Measurements from ENCODE around the gene PPP1R37.
A peak's percentile ranks its signal among the peaks of the same experiment; 100 is the strongest.

The PPP1R37 gene

DNA sequence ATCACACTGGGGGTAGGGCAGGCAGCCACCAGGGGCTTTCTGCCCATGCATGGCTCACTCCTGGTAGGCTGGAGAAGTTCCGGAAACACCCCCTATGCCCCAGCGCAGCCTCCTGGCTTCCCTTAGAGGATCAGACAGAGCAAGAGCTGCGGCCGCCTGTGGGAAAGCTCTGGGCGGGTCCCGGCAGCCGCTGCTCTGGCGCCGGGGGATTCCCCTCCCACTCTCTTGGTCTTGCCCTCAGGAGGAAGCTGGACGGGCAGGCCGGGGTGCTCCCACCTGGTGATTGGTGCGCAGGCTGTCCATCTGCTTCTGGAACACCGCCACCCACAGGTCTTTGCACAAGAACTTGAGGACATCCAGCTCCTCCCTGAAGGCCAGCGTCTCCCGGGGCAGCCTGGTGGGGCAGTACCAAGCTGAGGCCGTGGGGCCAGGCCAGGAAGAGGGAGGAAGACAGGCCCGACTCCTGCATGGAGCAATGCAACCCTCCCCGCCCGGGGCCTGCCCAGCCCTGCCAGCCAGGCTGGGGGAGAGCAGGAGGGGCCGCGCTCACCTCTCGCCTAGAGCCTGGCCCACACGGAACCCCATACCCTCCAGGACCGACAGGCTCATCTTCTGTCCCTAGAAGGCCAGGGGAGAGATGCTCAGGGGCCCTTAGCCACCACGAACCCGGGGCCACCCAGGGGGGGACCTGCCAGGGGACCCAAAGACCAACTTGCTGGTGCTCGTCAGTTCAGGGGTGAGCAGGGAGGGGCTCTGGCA lies 71.8 kb downstream of the PPP1R37 start:
- Histone ChIP-seq H3K9ac (ENCODE audit: low read length) (no peak overlapping the region), H3K23ac (ENCODE audit: low read length in 2 of 2) (no peak overlapping the region), H3K4me2 (ENCODE audit: low read length, poor library complexity, severe bottlenecking) (no peak overlapping the region), H3K27me3 (ENCODE audit: control insufficient read depth in 1 of 2, insufficient read depth in 1 of 2, low read length in 2 of 2) (peaks cover 33% of the 10 kb centered on the region in 2 experiments), H3K18ac (ENCODE audit: low read depth in 1 of 2, low read length in 2 of 2) (peak overlapping the region in 1 of 2 experiments; percentile 11), H3K4ac (ENCODE audit: low read depth in 1 of 2, low read length in 2 of 2) (no peak overlapping the region), H3K79me1 (replicated peaks; ENCODE audit: low read length, poor library complexity, severe bottlenecking) (no peaks in the 10 kb centered on the region), H4K8ac (ENCODE audit: low read length) (peak overlapping the region; percentile 76), H3K14ac (ENCODE audit: low read length in 2 of 2) (no peak overlapping the region), H3K36me3 (ENCODE audit: control insufficient read depth in 1 of 2, insufficient read depth in 2 of 2, low read depth in 1 of 2, low read length in 2 of 2) (peaks cover 0 to 7% of the 10 kb centered on the region in 2 experiments), H2AK5ac (ENCODE audit: low read length, severe bottlenecking) (no peak overlapping the region), H4K91ac (ENCODE audit: low read length) (no peak overlapping the region), H2AFZ (ENCODE audit: low read depth, low read length) (no peak overlapping the region), H2BK120ac (ENCODE audit: low read depth, low read length) (no peak overlapping the region), H2BK5ac (ENCODE audit: low read depth, low read length, poor library complexity, severe bottlenecking) (no peak overlapping the region), H3K9me3 (ENCODE audit: control insufficient read depth, low read length) (no peaks in the 10 kb centered on the region), H3K4me1 (ENCODE audit: control insufficient read depth, insufficient read depth, low read depth, low read length) (peaks cover 14% of the 10 kb centered on the region), H2BK12ac (ENCODE audit: low read length in 2 of 2) (peak overlapping the region in 1 of 2 experiments; percentile 15), H3K4me3 (ENCODE audit: insufficient read depth in 1 of 2, low read depth in 1 of 2, low read length in 2 of 2) (no peak overlapping the region), H3K27ac (ENCODE audit: low read length, poor library complexity, severe bottlenecking) (no peak overlapping the region), H2BK15ac (ENCODE audit: low read depth, poor library complexity, severe bottlenecking) (peak overlapping the region; percentile 12)
- peak; percentile 79 for DNase-seq
- WGBS = 49% methylated on average over 27 of the region's 27 CpGs

DNA sequence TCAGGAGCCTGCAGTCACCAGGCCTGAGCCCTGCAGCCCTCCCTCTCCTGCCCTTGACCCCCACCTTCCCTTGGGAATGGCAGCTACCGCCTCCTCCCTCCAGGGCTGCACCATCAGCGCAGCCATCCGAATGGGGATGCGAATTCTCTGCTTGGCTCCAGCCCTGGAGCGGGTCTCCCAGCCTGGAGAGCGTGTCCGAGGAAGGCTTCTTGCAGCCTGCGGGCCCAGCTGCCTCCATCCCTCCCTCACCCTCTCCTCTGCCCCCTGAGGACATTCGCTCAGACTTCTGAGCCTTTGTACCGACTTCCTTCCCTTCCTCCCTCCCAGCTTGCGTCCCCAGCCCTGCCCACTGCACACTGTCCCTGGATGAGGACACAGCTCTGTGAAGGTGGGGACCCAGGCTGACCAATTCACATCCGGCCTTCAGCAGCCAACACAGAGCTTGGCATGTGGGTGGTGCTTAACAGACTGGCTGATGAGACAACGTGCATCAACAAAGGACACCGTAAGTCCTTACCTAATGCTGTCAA lies 73.8 kb downstream of the PPP1R37 start:
- no peak overlapping the region for H4K91ac ChIP-seq (ENCODE audit: low read length)
- H2BK120ac ChIP-seq (ENCODE audit: low read depth, low read length) = no peak overlapping the region
- H2AFZ ChIP-seq (ENCODE audit: low read depth, low read length) = no peak overlapping the region
- H3K4me2 ChIP-seq (ENCODE audit: low read length, poor library complexity, severe bottlenecking) = no peak overlapping the region
- DNase-seq = no peak
- WGBS = 60% methylated on average over 14 of the region's 14 CpGs
- no peak overlapping the region for H3K4me3 ChIP-seq (ENCODE audit: insufficient read depth in 1 of 2, low read depth in 1 of 2, low read length in 2 of 2)
- no peak overlapping the region for H2AK5ac ChIP-seq (ENCODE audit: low read length, severe bottlenecking)
- peaks cover 6% of the 10 kb centered on the region for H3K79me1 ChIP-seq (replicated peaks; ENCODE audit: low read length, poor library complexity, severe bottlenecking)
- H4K8ac ChIP-seq (ENCODE audit: low read length) = no peak overlapping the region
- peaks cover 0 to 7% of the 10 kb centered on the region in 2 experiments for H3K36me3 ChIP-seq (ENCODE audit: control insufficient read depth in 1 of 2, insufficient read depth in 2 of 2, low read depth in 1 of 2, low read length in 2 of 2)
- no peak overlapping the region for H3K9ac ChIP-seq (ENCODE audit: low read length)
- H3K4me1 ChIP-seq (ENCODE audit: control insufficient read depth, insufficient read depth, low read depth, low read length) = peaks cover 13% of the 10 kb centered on the region
- H3K27me3 ChIP-seq (ENCODE audit: control insufficient read depth in 1 of 2, insufficient read depth in 1 of 2, low read length in 2 of 2) = peaks cover 14% of the 10 kb centered on the region in 2 experiments
- H3K4ac ChIP-seq (ENCODE audit: low read depth in 1 of 2, low read length in 2 of 2) = no peak overlapping the region
- H3K23ac ChIP-seq (ENCODE audit: low read length in 2 of 2) = no peak overlapping the region
- no peak overlapping the region for H2BK15ac ChIP-seq (ENCODE audit: low read depth, poor library complexity, severe bottlenecking)
- no peak overlapping the region for H2BK5ac ChIP-seq (ENCODE audit: low read depth, low read length, poor library complexity, severe bottlenecking)
- H3K27ac ChIP-seq (ENCODE audit: low read length, poor library complexity, severe bottlenecking) = no peak overlapping the region
- H2BK12ac ChIP-seq (ENCODE audit: low read length in 2 of 2) = no peak overlapping the region
- H3K18ac ChIP-seq (ENCODE audit: low read depth in 1 of 2, low read length in 2 of 2) = no peak overlapping the region
- no peaks in the 10 kb centered on the region for H3K9me3 ChIP-seq (ENCODE audit: control insufficient read depth, low read length)
- H3K14ac ChIP-seq (ENCODE audit: low read length in 2 of 2) = no peak overlapping the region

DNA sequence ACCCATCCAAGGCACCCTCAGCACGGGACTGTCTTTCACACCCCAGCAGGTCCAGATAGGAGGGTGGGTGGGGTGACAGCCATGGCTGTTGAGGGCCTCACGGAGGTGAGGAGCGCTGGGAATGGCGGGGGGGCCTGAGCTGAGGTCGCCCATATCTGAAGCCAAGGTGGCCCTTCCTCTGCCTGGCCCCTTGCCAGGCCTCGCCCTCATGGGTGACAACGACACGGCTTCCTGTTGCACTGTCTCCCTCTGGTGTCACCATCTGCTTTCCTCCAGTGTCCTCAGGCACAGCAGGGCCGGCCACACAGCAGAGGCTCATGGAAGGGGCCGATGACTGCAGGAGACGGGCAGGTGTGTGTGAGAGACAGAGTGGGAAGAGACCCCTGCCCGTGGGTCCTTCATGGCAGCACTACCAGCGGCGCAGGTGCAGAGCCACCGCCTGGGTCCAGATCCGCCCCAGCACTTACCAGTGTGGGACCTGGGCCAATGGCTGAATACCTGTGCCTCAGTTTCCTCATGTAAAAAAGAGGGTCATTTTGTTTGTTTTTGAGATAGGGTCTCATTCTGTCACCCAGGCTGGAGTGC lies 75.9 kb downstream of the PPP1R37 start:
- H3K4me2 ChIP-seq (ENCODE audit: low read length, poor library complexity, severe bottlenecking) = no peak overlapping the region
- no peak overlapping the region for H3K4me3 ChIP-seq (ENCODE audit: insufficient read depth in 1 of 2, low read depth in 1 of 2, low read length in 2 of 2)
- no peak overlapping the region for H4K91ac ChIP-seq (ENCODE audit: low read length)
- no peak overlapping the region for H3K23ac ChIP-seq (ENCODE audit: low read length in 2 of 2)
- no peak overlapping the region for H3K4ac ChIP-seq (ENCODE audit: low read depth in 1 of 2, low read length in 2 of 2)
- H2AFZ ChIP-seq (ENCODE audit: low read depth, low read length) = no peak overlapping the region
- H3K36me3 ChIP-seq (ENCODE audit: control insufficient read depth in 1 of 2, insufficient read depth in 2 of 2, low read depth in 1 of 2, low read length in 2 of 2) = peaks cover 0 to 7% of the 10 kb centered on the region in 2 experiments
- peaks cover 10% of the 10 kb centered on the region for H3K79me1 ChIP-seq (replicated peaks; ENCODE audit: low read length, poor library complexity, severe bottlenecking)
- H3K9me3 ChIP-seq (ENCODE audit: control insufficient read depth, low read length) = no peaks in the 10 kb centered on the region
- no peak for DNase-seq
- no peak overlapping the region for H2AK5ac ChIP-seq (ENCODE audit: low read length, severe bottlenecking)
- H3K27ac ChIP-seq (ENCODE audit: low read length, poor library complexity, severe bottlenecking) = no peak overlapping the region
- H4K8ac ChIP-seq (ENCODE audit: low read length) = no peak overlapping the region
- H3K4me1 ChIP-seq (ENCODE audit: control insufficient read depth, insufficient read depth, low read depth, low read length) = peaks cover 17% of the 10 kb centered on the region
- H2BK12ac ChIP-seq (ENCODE audit: low read length in 2 of 2) = no peak overlapping the region
- H3K14ac ChIP-seq (ENCODE audit: low read length in 2 of 2) = no peak overlapping the region
- H3K18ac ChIP-seq (ENCODE audit: low read depth in 1 of 2, low read length in 2 of 2) = no peak overlapping the region
- 94% methylated on average over 16 of the region's 16 CpGs for WGBS
- H3K9ac ChIP-seq (ENCODE audit: low read length) = no peak overlapping the region
- no peak overlapping the region for H2BK5ac ChIP-seq (ENCODE audit: low read depth, low read length, poor library complexity, severe bottlenecking)
- peaks cover under 1% of the 10 kb centered on the region in 2 experiments for H3K27me3 ChIP-seq (ENCODE audit: control insufficient read depth in 1 of 2, insufficient read depth in 1 of 2, low read length in 2 of 2)
- no peak overlapping the region for H2BK120ac ChIP-seq (ENCODE audit: low read depth, low read length)
- no peak overlapping the region for H2BK15ac ChIP-seq (ENCODE audit: low read depth, poor library complexity, severe bottlenecking)

DNA sequence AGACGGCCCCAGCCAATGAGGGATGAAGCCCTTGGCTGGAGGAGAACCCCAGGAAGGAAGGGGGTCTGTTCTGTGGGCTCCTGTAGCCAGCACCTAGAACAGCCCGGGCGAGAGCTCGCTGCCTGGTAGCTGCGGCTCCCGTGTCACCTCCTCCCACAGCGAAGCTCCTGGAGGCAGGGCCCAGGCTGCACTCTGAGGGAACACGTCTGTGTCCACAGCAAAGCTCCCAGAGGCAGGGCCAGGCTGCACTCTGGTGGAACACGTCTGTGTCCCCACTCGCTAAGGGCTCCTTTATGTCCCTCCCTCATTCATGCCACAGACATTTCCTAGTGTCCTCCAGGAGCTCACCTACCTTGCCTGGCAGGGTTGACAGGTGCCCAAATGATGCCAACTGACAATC lies 76.6 kb downstream of the PPP1R37 start:
- WGBS = 88% methylated on average over 10 of the region's 10 CpGs
- Histone ChIP-seq H3K27ac (ENCODE audit: low read length, poor library complexity, severe bottlenecking) (no peak overlapping the region), H3K4me3 (ENCODE audit: insufficient read depth in 1 of 2, low read depth in 1 of 2, low read length in 2 of 2) (no peak overlapping the region), H2BK5ac (ENCODE audit: low read depth, low read length, poor library complexity, severe bottlenecking) (no peak overlapping the region), H2BK120ac (ENCODE audit: low read depth, low read length) (no peak overlapping the region), H3K79me1 (replicated peaks; ENCODE audit: low read length, poor library complexity, severe bottlenecking) (peaks cover 10% of the 10 kb centered on the region), H3K9me3 (ENCODE audit: control insufficient read depth, low read length) (no peaks in the 10 kb centered on the region), H2AFZ (ENCODE audit: low read depth, low read length) (no peak overlapping the region), H3K4me1 (ENCODE audit: control insufficient read depth, insufficient read depth, low read depth, low read length) (peaks cover 20% of the 10 kb centered on the region), H3K4me2 (ENCODE audit: low read length, poor library complexity, severe bottlenecking) (no peak overlapping the region), H3K36me3 (ENCODE audit: control insufficient read depth in 1 of 2, insufficient read depth in 2 of 2, low read depth in 1 of 2, low read length in 2 of 2) (peaks cover 0 to 7% of the 10 kb centered on the region in 2 experiments), H2AK5ac (ENCODE audit: low read length, severe bottlenecking) (no peak overlapping the region), H2BK15ac (ENCODE audit: low read depth, poor library complexity, severe bottlenecking) (no peak overlapping the region), H3K14ac (ENCODE audit: low read length in 2 of 2) (no peak overlapping the region), H4K91ac (ENCODE audit: low read length) (no peak overlapping the region), H3K4ac (ENCODE audit: low read depth in 1 of 2, low read length in 2 of 2) (no peak overlapping the region), H2BK12ac (ENCODE audit: low read length in 2 of 2) (no peak overlapping the region), H3K23ac (ENCODE audit: low read length in 2 of 2) (no peak overlapping the region), H4K8ac (ENCODE audit: low read length) (no peak overlapping the region), H3K27me3 (ENCODE audit: control insufficient read depth in 1 of 2, insufficient read depth in 1 of 2, low read length in 2 of 2) (no peaks in the 10 kb centered on the region), H3K9ac (ENCODE audit: low read length) (no peak overlapping the region), H3K18ac (ENCODE audit: low read depth in 1 of 2, low read length in 2 of 2) (no peak overlapping the region)
- no peak for DNase-seq

All from mesenchymal stem cell (in vitro differentiated cells and primary cell).